ENCODE data around the gene CDHR1.

- no peak for TF ChIP-seq POLR2A (IDR thresholded peaks at IDR 0.05)
- no peak for TF ChIP-seq CTCF (IDR thresholded peaks at IDR 0.05)
Measured at GRCh38 chr10:84195044-84195830, 900 bp downstream of the CDHR1 start.
